ENCODE data around the gene SZT2. TPM values are rescaled to one million over a fixed set of nuclear protein-coding genes. Genes with fewer than 3 reads are reported as not detected.
A peak's percentile ranks its signal among the peaks of the same experiment; 100 is the strongest.

The SZT2 gene
- total and polyA plus RNA-seq, 4 experiments from 2014 or later = 0.69 to 153 (median 72.1) TPM

DNA sequence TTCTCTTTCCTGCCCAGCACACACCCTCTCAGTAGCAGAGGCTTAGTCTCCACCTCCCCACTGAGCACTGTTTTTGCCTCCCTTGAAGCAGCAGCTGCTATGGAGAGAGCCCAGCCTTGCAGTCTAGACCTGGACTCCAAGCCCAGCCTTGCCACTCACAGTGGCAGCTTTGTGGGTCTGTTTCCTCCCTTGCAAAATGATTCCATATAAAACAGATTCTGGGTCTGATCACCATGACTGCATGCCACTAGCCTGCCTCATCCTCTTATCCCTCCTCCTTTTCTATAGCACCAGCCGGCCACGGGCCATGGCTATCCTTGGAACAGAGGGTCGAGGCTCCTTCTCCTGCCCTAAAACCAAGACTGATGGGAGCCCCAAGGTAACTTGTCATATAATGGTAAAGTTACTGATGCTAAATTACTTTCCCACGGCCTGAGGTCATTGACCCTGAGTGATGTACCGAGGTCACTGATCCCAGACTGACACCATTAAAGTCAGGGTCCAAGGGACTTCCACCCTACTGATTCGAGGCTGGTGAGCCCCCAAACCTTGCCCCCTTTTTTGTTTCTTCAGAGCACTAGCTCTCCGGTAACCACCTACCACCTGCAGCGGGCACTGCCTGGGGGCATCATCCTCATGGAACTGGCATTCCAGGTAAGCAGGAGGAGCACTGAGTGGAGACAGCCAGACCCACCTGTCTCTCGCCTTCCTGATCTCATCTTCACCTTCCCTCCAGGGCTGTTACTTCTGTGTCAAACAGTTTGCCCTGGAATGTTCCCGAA, 56.1 kb downstream of the SZT2 start:
- Mint-ChIP-seq H3K27me3 (no peaks in the 10 kb centered on the region), H3K9me3 (no peaks in the 10 kb centered on the region), H3K36me3 (peaks cover 53 to 90% of the 10 kb centered on the region in 2 donors), H3K4me3 (no peak overlapping the region), H3K27ac (peak overlapping the region; percentile 13 to 78 (median 36)), H3K4me1 (no peaks in the 10 kb centered on the region)
- Histone ChIP-seq H3K4me1 (ENCODE audit: insufficient read depth, low read length) (no peaks in the 10 kb centered on the region), H3K27me3 (ENCODE audit: insufficient read depth, low read length) (no peaks in the 10 kb centered on the region), H3K9me3 (ENCODE audit: control insufficient read depth in 1 of 2, low read length in 2 of 2) (no peaks in the 10 kb centered on the region), H3K4me3 (ENCODE audit: low read length in 2 of 2) (no peak overlapping the region), H3K36me3 (ENCODE audit: insufficient read depth, low read length) (peaks cover 76% of the 10 kb centered on the region), H3K27ac (ENCODE audit: low read depth, low read length) (no peak overlapping the region)
- DNase-seq = no peak
- intact Hi-C loops (cut with micrococcal nuclease) = no loop called here
- CTCF ChIA-PET (ENCODE audit: partially characterized antibody) = no interaction called here
- POLR2A ChIA-PET (ENCODE audit: partially characterized antibody) = interaction anchor here (6.5 kb wide), 1 partner anchor 8 kb away, joined by 41 read pairs; the partner anchor contains the start of gene HYI

DNA sequence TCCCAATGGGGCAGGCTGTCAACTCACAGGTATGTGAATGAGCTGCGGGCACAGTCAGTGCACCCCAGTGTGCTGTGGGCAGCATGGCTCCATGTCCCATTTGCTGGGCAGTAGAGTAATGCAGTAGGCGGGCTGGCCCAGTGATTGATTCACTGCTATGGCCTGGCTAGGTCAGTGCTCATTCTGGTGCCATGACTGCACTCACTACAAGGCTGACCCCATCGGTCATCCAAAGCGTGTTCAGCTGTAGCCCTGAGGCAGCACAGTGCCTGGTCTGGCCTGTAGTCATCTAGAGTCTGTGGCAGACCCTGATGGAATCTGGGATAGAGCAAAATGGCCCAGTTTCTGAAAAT, 56.7 kb downstream of the SZT2 start:
- Histone ChIP-seq H3K4me1 (ENCODE audit: insufficient read depth, low read length) (no peaks in the 10 kb centered on the region), H3K4me3 (ENCODE audit: low read length in 2 of 2) (no peak overlapping the region), H3K27me3 (ENCODE audit: insufficient read depth, low read length) (no peaks in the 10 kb centered on the region), H3K9me3 (ENCODE audit: control insufficient read depth in 1 of 2, low read length in 2 of 2) (no peaks in the 10 kb centered on the region), H3K27ac (ENCODE audit: low read depth, low read length) (no peak overlapping the region), H3K36me3 (ENCODE audit: insufficient read depth, low read length) (peaks cover 73% of the 10 kb centered on the region)
- no peak for DNase-seq
- H3K27ac Mint-ChIP-seq = peak overlapping the region in 4 of 7 donors; percentile 20 to 70 (median 48)
- no peaks in the 10 kb centered on the region for H3K27me3 Mint-ChIP-seq
- intact Hi-C loops (cut with micrococcal nuclease) = no loop called here
- no peaks in the 10 kb centered on the region for H3K4me1 Mint-ChIP-seq
- H3K36me3 Mint-ChIP-seq = peaks cover 51 to 86% of the 10 kb centered on the region in 2 donors
- POLR2A ChIA-PET (ENCODE audit: partially characterized antibody) = no interaction called here
- CTCF ChIA-PET (ENCODE audit: partially characterized antibody) = no interaction called here
- no peaks in the 10 kb centered on the region for H3K9me3 Mint-ChIP-seq
- H3K4me3 Mint-ChIP-seq = no peak overlapping the region

DNA sequence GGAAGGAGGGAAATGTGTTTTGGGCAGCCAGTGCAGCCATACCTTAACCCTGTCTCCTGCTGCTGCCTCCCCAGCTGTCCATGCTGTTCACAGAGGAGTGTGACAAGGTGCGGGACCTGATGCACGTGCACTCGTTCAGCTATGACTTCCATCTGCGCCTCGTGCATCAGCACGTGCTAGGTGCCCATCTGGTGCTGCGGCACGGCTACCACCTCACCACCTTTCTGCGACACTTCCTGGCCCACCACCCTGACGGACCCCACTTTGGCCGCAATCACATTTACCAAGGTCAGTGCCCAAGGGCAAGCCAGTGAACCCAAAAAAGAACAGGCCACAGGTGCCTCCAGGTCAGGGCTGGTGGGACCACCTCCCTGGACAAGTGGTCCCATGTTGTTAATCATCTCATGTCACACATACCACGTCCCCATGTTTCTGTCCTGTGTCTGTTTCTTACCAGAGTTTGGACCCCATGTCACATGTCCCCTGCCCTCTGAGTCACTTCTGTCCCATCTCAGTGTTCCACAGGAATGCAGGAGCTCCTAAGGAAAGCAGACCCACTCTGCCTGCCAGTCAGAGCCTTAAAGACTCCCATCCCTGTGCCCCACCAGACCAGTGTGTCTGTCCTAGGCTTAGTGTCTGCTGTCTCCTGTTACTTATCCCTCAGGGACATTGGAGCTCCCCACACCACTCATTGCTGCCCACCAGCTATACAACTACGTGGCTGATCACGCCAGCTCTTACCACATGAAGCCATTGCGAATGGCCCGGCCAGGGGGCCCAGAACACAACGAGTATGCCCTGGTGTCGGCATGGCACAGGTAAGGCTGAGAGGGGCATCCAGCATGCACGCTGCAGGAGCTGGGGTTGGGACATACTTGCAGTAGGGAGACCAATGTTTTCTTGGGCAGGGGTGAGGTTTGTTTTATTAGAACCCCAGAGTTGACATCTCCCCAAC, 57.5 kb downstream of the SZT2 start:
- Histone ChIP-seq H3K27ac (ENCODE audit: low read depth, low read length) (no peak overlapping the region), H3K4me1 (ENCODE audit: insufficient read depth, low read length) (no peaks in the 10 kb centered on the region), H3K36me3 (ENCODE audit: insufficient read depth, low read length) (peaks cover 68% of the 10 kb centered on the region), H3K9me3 (ENCODE audit: control insufficient read depth in 1 of 2, low read length in 2 of 2) (no peaks in the 10 kb centered on the region), H3K4me3 (ENCODE audit: low read length in 2 of 2) (no peak overlapping the region), H3K27me3 (ENCODE audit: insufficient read depth, low read length) (no peaks in the 10 kb centered on the region)
- peak overlapping the region in 3 of 7 donors; percentile 30 to 53 (median 35) for H3K27ac Mint-ChIP-seq
- H3K4me3 Mint-ChIP-seq = no peak overlapping the region
- peaks cover 0 to 1% (median 0%) of the 10 kb centered on the region in 4 donors for H3K4me1 Mint-ChIP-seq
- CTCF ChIA-PET (ENCODE audit: partially characterized antibody) = no interaction called here
- H3K36me3 Mint-ChIP-seq = peaks cover 51 to 87% of the 10 kb centered on the region in 2 donors
- H3K27me3 Mint-ChIP-seq = no peaks in the 10 kb centered on the region
- no peaks in the 10 kb centered on the region for H3K9me3 Mint-ChIP-seq
- DNase-seq = no peak
- intact Hi-C loops (cut with micrococcal nuclease) = no loop called here
- POLR2A ChIA-PET (ENCODE audit: partially characterized antibody) = interaction anchor here (1.2 kb wide), 1 partner anchor 9 kb away, joined by 3 read pairs; no protein-coding TSS in a partner anchor

DNA sequence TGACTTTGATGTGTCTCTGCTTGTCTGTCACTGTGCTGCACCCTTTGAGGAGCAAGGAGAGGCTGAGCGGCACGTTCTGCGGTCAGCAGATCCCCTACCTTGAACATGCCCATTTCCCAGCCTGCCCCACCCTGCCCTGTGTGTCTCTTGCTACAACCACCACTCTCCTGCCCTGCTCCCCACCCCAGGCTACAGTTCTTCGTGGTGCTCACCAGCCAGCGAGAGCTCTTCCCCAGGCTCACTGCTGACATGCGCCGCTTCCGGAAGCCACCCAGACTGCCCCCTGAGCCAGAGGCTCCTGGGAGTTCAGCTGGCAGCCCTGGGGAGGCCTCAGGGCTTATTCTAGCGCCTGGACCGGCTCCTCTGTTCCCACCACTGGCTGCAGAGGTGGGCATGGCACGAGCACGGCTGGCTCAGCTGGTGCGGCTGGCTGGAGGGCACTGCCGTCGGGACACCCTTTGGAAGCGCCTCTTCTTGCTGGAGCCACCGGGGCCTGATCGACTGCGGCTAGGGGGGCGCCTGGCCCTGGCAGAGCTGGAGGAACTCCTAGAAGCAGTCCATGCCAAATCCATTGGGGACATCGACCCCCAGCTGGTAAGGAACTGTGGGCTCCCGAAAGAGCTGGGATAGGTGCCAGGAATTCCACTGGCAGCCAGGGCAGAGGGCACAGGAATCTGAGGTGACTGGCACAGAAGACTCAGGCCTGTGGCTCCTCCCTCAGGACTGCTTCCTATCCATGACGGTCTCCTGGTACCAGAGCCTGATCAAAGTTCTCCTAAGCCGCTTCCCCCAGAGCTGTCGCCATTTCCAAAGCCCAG, 58.4 kb downstream of the SZT2 start:
- peaks cover 59% of the 10 kb centered on the region for H3K36me3 ChIP-seq (ENCODE audit: insufficient read depth, low read length)
- CTCF ChIA-PET (ENCODE audit: partially characterized antibody) = no interaction called here

DNA sequence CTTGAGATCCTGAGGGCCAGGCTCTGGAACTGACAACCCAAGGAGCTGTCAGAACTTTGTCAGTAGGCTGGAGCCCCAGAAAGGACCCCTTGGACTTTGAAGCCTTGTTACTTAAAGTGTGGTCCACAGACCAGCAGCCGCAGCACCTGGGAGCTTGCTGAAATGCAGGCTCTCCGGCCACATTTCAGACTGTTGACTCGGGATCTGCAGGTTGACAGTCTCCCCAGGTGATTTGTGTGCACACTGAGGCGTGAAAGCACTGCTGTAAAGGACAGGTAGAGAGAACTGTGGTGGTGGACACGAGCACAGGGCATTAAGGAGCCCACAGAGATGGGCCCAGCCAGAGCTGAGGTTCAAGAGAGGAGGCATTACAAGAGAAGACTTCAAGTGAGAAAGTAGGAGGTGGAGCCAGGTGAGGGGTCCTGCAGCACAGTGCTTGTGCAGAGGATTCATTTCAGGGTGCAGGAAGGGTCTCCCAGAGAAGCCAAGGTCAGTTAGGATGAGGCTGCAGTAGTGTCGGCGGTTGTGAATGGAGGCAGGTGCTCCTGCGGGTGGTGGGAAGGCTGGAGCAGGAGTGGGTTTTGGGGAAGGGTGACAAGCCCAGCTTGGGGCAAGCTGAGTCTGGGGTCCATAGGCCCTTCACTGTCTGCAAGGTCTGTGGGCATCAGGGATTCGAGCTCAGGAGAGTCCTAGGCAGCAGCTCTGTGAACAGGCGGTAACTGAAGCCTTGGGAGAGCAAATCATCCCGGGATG, 59.4 kb downstream of the SZT2 start:
- H3K4me1 ChIP-seq (ENCODE audit: insufficient read depth, low read length) = peaks cover 5% of the 10 kb centered on the region
- peaks cover 48 to 76% of the 10 kb centered on the region in 2 donors for H3K36me3 Mint-ChIP-seq
- intact Hi-C loops (cut with micrococcal nuclease) = no loop called here

More for the DNA sequence above, 58.4 kb downstream of the SZT2 start:
- Histone ChIP-seq H3K27ac (ENCODE audit: low read depth, low read length) (no peak overlapping the region), H3K27me3 (ENCODE audit: insufficient read depth, low read length) (no peaks in the 10 kb centered on the region), H3K4me1 (ENCODE audit: insufficient read depth, low read length) (peaks cover 5% of the 10 kb centered on the region), H3K4me3 (ENCODE audit: low read length in 2 of 2) (no peak overlapping the region), H3K9me3 (ENCODE audit: control insufficient read depth in 1 of 2, low read length in 2 of 2) (no peaks in the 10 kb centered on the region)
- peaks cover 6 to 9% (median 8%) of the 10 kb centered on the region in 4 donors for H3K4me1 Mint-ChIP-seq
- DNase-seq = no peak
- peak overlapping the region in 3 of 7 donors; percentile 2 to 64 (median 7) for H3K27ac Mint-ChIP-seq
- no peaks in the 10 kb centered on the region for H3K27me3 Mint-ChIP-seq
- no peaks in the 10 kb centered on the region for H3K9me3 Mint-ChIP-seq
- intact Hi-C loops (cut with micrococcal nuclease) = no loop called here
- POLR2A ChIA-PET (ENCODE audit: partially characterized antibody) = interaction anchor here (1.2 kb wide), 1 partner anchor 10 kb away, joined by 3 read pairs; no protein-coding TSS in a partner anchor
- no peak overlapping the region for H3K4me3 Mint-ChIP-seq
- H3K36me3 Mint-ChIP-seq = peaks cover 50 to 84% of the 10 kb centered on the region in 2 donors

DNA sequence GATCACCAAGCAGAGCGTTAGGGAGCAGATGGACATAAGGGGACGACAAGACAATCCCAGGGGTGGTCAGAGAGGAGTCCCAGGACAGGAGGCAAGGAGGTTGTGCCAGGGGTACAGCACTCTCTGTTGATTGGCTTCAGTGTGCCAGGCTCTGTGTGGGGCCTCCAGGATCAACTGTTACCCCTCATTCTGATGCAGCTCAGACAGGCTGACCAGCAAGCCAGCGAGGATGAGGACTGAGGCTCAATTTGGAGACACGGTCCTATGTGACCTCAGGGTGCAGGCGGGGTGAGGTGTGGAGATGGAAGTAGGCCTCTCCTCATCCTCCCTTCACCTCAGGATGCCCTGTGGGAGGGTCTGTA, 60.0 kb downstream of the SZT2 start:
- H3K27ac ChIP-seq (ENCODE audit: low read depth, low read length) = no peak overlapping the region
- intact Hi-C loops (cut with micrococcal nuclease) = loop anchor here (5.0 kb wide), 3 partner anchors 82 to 277 kb away; partner anchors contain the start of genes CFAP57, EBNA1BP2, ELOVL1 and ST3GAL3
- ChIA-PET POLR2A (ENCODE audit: partially characterized antibody) (no interaction called here), CTCF (ENCODE audit: partially characterized antibody) (no interaction called here)
- DNase-seq = no peak
- H3K27me3 Mint-ChIP-seq = no peaks in the 10 kb centered on the region
- H3K27me3 ChIP-seq (ENCODE audit: insufficient read depth, low read length) = no peaks in the 10 kb centered on the region
- peaks cover 9% of the 10 kb centered on the region for H3K4me1 ChIP-seq (ENCODE audit: insufficient read depth, low read length)
- no peak overlapping the region for H3K4me3 ChIP-seq (ENCODE audit: low read length in 2 of 2)
- no peaks in the 10 kb centered on the region for H3K9me3 ChIP-seq (ENCODE audit: control insufficient read depth in 1 of 2, low read length in 2 of 2)
- H3K36me3 ChIP-seq (ENCODE audit: insufficient read depth, low read length) = peaks cover 43% of the 10 kb centered on the region
- H3K4me3 Mint-ChIP-seq = no peak overlapping the region
- H3K9me3 Mint-ChIP-seq = no peaks in the 10 kb centered on the region
- H3K27ac Mint-ChIP-seq = peak overlapping the region in 2 of 7 donors; percentile 15 to 53
- H3K36me3 Mint-ChIP-seq = peaks cover 44 to 70% of the 10 kb centered on the region in 2 donors
- H3K4me1 Mint-ChIP-seq = peaks cover 12 to 19% (median 17%) of the 10 kb centered on the region in 4 donors

More for the DNA sequence above, 59.4 kb downstream of the SZT2 start:
- H3K4me1 Mint-ChIP-seq = peaks cover 6 to 14% (median 11%) of the 10 kb centered on the region in 4 donors
- H3K4me3 ChIP-seq (ENCODE audit: low read length in 2 of 2) = no peak overlapping the region
- H3K9me3 ChIP-seq (ENCODE audit: control insufficient read depth in 1 of 2, low read length in 2 of 2) = no peaks in the 10 kb centered on the region
- DNase-seq = no peak
- H3K9me3 Mint-ChIP-seq = no peaks in the 10 kb centered on the region
- H3K27ac ChIP-seq (ENCODE audit: low read depth, low read length) = no peak overlapping the region
- peak overlapping the region in 4 of 7 donors; percentile 15 to 91 (median 52) for H3K27ac Mint-ChIP-seq
- no peaks in the 10 kb centered on the region for H3K27me3 Mint-ChIP-seq
- ChIA-PET CTCF (ENCODE audit: partially characterized antibody) (no interaction called here), POLR2A (ENCODE audit: partially characterized antibody) (no interaction called here)
- H3K27me3 ChIP-seq (ENCODE audit: insufficient read depth, low read length) = no peaks in the 10 kb centered on the region
- peak overlapping the region in 1 of 8 donors; percentile 2 for H3K4me3 Mint-ChIP-seq
- peaks cover 49% of the 10 kb centered on the region for H3K36me3 ChIP-seq (ENCODE audit: insufficient read depth, low read length)

Data from CD4-positive, alpha-beta memory T cell (primary cell).